Mesenteric fat pad (tissue), 1 donor: ENCODE measurements around the gene DEFB125. TPM values are rescaled to one million over a fixed set of nuclear protein-coding genes. Genes with fewer than 3 reads are reported as not detected.

Experiments
- DNase-seq: peaks from one replicate; pipeline ENCODE4 v3.0.0-alpha.2; 2020; ENCODE audit warnings: low spot score
- total RNA-seq: library from RNA; stranded (reverse); fragmentation: NEBNext Ultra II Directional; extraction: Animal tissue kit (Norgen Biotek cat#: 25700); gene quantifications from one replicate; pipeline ENCODE4 v1.2.1, GENCODE V29; 2021
- donor health status: DM: yes; HTN: yes; CAD: no.

The DEFB125 gene
- total RNA-seq, 1 donor from 2014 or later: not detected

DNA sequence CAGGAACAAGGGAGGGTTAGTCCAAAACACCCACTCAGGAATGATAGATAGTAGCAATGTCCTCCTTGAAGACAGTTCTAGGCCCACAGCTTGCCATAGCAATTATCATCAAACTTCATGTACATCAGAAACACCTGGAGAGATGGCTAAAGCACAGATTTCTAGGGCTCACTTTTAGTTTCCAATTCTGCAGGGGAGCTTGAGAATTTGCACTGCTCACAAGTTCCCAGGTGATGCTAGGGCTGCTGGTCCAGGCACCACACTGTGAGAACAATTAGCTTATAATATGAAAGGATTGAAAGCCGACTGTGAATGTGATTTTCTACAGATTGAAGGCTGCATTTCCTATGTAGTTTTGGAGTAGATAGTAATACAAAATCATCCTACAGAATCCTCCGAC is 58.4 kb downstream of the DEFB125 start:
- no peak for DNase-seq

Other genes with a start within 250 kb of the DEFB125 start
- not detected for gene DEFB126, start 54.9 kb downstream of the DEFB125 start, total RNA-seq
- gene DEFB127, start 69.8 kb downstream of the DEFB125 start, total RNA-seq: not detected
- gene DEFB128, start 102.0 kb downstream of the DEFB125 start, total RNA-seq: not detected
- gene DEFB129, start 139.6 kb downstream of the DEFB125 start, total RNA-seq: not detected
- gene DEFB132, start 170.1 kb downstream of the DEFB125 start, total RNA-seq: 1.5 TPM
- 5.0 TPM for gene C20orf96, start 203.1 kb downstream of the DEFB125 start, total RNA-seq
- 9.1 TPM for gene ZCCHC3, start 209.9 kb downstream of the DEFB125 start, total RNA-seq
- 8.5 TPM for gene SOX12, start 237.9 kb downstream of the DEFB125 start, total RNA-seq